Kidney (tissue), 14 donors: Measurements from ENCODE around the gene DUSP8. TPM values are rescaled to one million over a fixed set of nuclear protein-coding genes. Genes with fewer than 3 reads are reported as not detected.
"Not testable (repeated sequence)": the region's sequence is repeated elsewhere in the genome, so short reads cannot be mapped to it uniquely, and the experiment has no call there.

ENCODE experiments used
- DNase-seq, 5 donors: peaks; one replicate each; pipeline ENCODE4 v3.0.0-alpha.2; 2013 to 2020
- FAIRE-seq: peaks from 2 replicates; lab custom pipeline; 2012; peaks lifted over from hg19 to GRCh38; lab: Jason Lieb, UNC
- H3K27ac ChIP-seq, 2 donors: one replicate each; pipeline ENCODE4 v1.7.0; 2013; ENCODE audit warnings: low read depth in 2 of 2, low read length in 2 of 2, inconsistent platforms in 1 of 2
- H3K27me3 ChIP-seq: one replicate; pipeline ENCODE4 v1.7.1; 2013; ENCODE audit warnings: low read length, inconsistent platforms; ENCODE audit not compliant: control insufficient read depth, insufficient read depth
- H3K36me3 ChIP-seq, 3 donors: one replicate each; pipeline versions ENCODE4 v1.7.0 to v1.7.1; 2013; ENCODE audit warnings: low read length in 3 of 3, control low read depth in 1 of 3, inconsistent platforms in 1 of 3; ENCODE audit not compliant: insufficient read depth in 3 of 3, control insufficient read depth in 2 of 3
- H3K4me1 ChIP-seq, 3 donors: one replicate each; pipeline versions ENCODE4 v1.7.0 to v1.7.1; 2013; ENCODE audit warnings: low read length in 3 of 3, inconsistent platforms in 1 of 3, low read depth in 1 of 3; ENCODE audit not compliant: control insufficient read depth in 2 of 3, insufficient read depth in 2 of 3
- H3K4me3 ChIP-seq, 3 donors: one replicate each; pipeline versions ENCODE4 v1.7.0 to v1.8.1; 2013; ENCODE audit warnings: low read length in 3 of 3, control low read depth in 1 of 3, inconsistent platforms in 1 of 3
- H3K9ac ChIP-seq, 3 donors: one replicate each; pipeline versions ENCODE4 v1.7.0 to v1.7.1; 2013; ENCODE audit warnings: low read length in 3 of 3, control low read depth in 1 of 3, inconsistent platforms in 1 of 3
- H3K9me3 ChIP-seq, 3 donors: one replicate each; pipeline versions ENCODE4 v1.7.0 to v1.7.1; 2013; ENCODE audit warnings: low read length in 3 of 3, control low read depth in 1 of 3, inconsistent platforms in 1 of 3; ENCODE audit not compliant: control insufficient read depth in 2 of 3, insufficient read depth in 1 of 3
- CTCF ChIP-seq: IDR thresholded peaks from 3 replicates; pipeline ENCODE4 v1.5.1; 2012; ENCODE audit warnings: mild to moderate bottlenecking, moderate library complexity, borderline replicate concordance; ENCODE audit not compliant: insufficient read depth; ENCODE audit errors: extremely low read depth
- intact Hi-C: fragments of 100-400 bp; cut with DNase I; formaldehyde crosslinking; loops from one replicate; pipeline ENCODE4 v1.11.1; 2022
- polyA plus RNA-seq: library from polyadenylated mRNA; stranded (reverse); fragments of 350-450 nt; fragmentation: Illumina TruSeq; extraction: RNeasy Lipid Tissue Mini Kit (QIAGEN cat#74804); gene quantifications from one replicate; pipeline ENCODE4 v1.2.3, GENCODE V29; 2014; ENCODE audit warnings: low read depth, low replicate concordance; ENCODE audit not compliant: insufficient read depth
- total RNA-seq: library from RNA; stranded (reverse); fragmentation: NEBNext Ultra II Directional; extraction: Animal tissue kit (Norgen Biotek cat#: 25700); gene quantifications from one replicate; pipeline ENCODE4 v1.2.1, GENCODE V29; 2021
- donor health status: control.
- donor health status: control.
- donor health status: control.
- donor health status: control.
- donor health status: control.
- donor health status: DM: yes; HTN: yes; CAD: no.
- donor health status: Normal renal cell carcinoma (clear cell type).

Gene DUSP8
- total and polyA plus RNA-seq, 2 donors from 2014 or later, result 1.9 to 9.1 TPM

- H3K27me3 ChIP-seq, result no peaks in the 10 kb centered on the region
- H3K4me1 ChIP-seq, result peaks cover 0 to 26% (median 0%) of the 10 kb centered on the region in 3 donors
- intact Hi-C loops, result no loop called here
- no peak for TF ChIP-seq CTCF
- DNase-seq (peak in 1 of 5 donors; percentile 32), FAIRE-seq (no peak)
- H3K4me3 ChIP-seq, result no peak overlapping the region
- H3K27ac ChIP-seq, result no peak overlapping the region
- no peaks in the 10 kb centered on the region for H3K9me3 ChIP-seq
- H3K36me3 ChIP-seq, result no peaks in the 10 kb centered on the region
- no peak overlapping the region for H3K9ac ChIP-seq
Observed at GRCh38 chr11:1511937-1512496, 60.1 kb downstream of the DUSP8 start.

DNA sequence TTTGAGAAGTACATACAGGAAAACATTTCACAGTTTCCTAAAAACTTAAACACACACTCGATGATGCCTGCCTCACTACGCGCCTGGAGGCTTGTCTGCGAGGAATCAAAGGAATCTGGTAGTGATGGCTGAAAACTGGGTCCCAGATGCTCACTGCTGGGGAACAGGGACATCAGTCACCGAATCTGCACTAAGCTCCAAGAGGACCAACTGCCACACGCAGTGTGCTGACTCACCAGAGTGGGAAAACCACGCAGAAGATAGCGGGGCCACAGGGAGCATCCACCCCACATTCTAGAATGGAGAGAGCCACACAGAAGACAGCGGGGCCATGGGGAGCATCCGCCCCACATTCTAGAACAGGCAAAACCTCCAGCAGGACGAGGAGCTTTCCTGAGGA, 61.1 kb downstream of the DUSP8 start:
- no peak overlapping the region for H3K9ac ChIP-seq
- H3K4me3 ChIP-seq, result no peak overlapping the region
- no peak overlapping the region for H3K27ac ChIP-seq
- DNase-seq (peak in 1 of 5 donors; percentile 37), FAIRE-seq (no peak)
- no peaks in the 10 kb centered on the region for H3K9me3 ChIP-seq
- H3K36me3 ChIP-seq, result no peaks in the 10 kb centered on the region
- intact Hi-C loops, result no loop called here
- peaks cover 0 to 30% (median 0%) of the 10 kb centered on the region in 3 donors for H3K4me1 ChIP-seq
- TF ChIP-seq CTCF, result no peak
- H3K27me3 ChIP-seq, result no peaks in the 10 kb centered on the region

- H3K4me3 ChIP-seq, H3K36me3 ChIP-seq, FAIRE-seq, H3K9ac ChIP-seq, H3K9me3 ChIP-seq, H3K27me3 ChIP-seq, H3K27ac ChIP-seq, intact Hi-C loops: not testable (repeated sequence)
- peak in 1 of 5 donors; percentile 74 for DNase-seq
- peaks cover 0 to 26% (median 0%) of the 10 kb centered on the region in 3 donors for H3K4me1 ChIP-seq
Observed at GRCh38 chr11:1510351-1510750, 61.7 kb downstream of the DUSP8 start.

- Histone ChIP-seq H3K4me3 (no peak overlapping the region), H3K27me3 (no peaks in the 10 kb centered on the region), H3K4me1 (peaks cover 0 to 21% (median 0%) of the 10 kb centered on the region in 3 donors), H3K27ac (no peak overlapping the region), H3K9ac (no peak overlapping the region), H3K36me3 (no peaks in the 10 kb centered on the region), H3K9me3 (no peaks in the 10 kb centered on the region)
- intact Hi-C loops, result no loop called here
- DNase-seq (peak in 1 of 5 donors; percentile 19), FAIRE-seq (no peak)
- TF ChIP-seq CTCF, result no peak
Observed at GRCh38 chr11:1509626-1510255, 62.3 kb downstream of the DUSP8 start.
